ENCODE data around the gene POU2F2. TPM values are rescaled to one million over a fixed set of nuclear protein-coding genes. Genes with fewer than 3 reads are reported as not detected.

POU2F2 gene
- total RNA-seq, 4 donors from 2014 or later = 0.67 to 3.8 (median 1.0) TPM

GRCh38 chr19:42099336-42099925 lies 32.8 kb downstream of the POU2F2 start:
- TF ChIP-seq POLR2A (IDR thresholded peaks at IDR 0.05) = no peak
- TF ChIP-seq, protein P1, sequence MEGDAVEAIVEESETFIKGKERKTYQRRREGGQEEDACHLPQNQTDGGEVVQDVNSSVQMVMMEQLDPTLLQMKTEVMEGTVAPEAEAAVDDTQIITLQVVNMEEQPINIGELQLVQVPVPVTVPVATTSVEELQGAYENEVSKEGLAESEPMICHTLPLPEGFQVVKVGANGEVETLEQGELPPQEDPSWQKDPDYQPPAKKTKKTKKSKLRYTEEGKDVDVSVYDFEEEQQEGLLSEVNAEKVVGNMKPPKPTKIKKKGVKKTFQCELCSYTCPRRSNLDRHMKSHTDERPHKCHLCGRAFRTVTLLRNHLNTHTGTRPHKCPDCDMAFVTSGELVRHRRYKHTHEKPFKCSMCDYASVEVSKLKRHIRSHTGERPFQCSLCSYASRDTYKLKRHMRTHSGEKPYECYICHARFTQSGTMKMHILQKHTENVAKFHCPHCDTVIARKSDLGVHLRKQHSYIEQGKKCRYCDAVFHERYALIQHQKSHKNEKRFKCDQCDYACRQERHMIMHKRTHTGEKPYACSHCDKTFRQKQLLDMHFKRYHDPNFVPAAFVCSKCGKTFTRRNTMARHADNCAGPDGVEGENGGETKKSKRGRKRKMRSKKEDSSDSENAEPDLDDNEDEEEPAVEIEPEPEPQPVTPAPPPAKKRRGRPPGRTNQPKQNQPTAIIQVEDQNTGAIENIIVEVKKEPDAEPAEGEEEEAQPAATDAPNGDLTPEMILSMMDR (IDR thresholded peaks at IDR 0.05) = no peak
- WGBS, 2 donors = 71 to 79% methylated on average over 4 to 6 of the region's 6 CpGs
- H3K4me3 ChIP-seq (ENCODE audit: low read depth, poor library complexity, severe bottlenecking) = no peak overlapping the region
- intact Hi-C loops (cut with DNase I; ENCODE audit: low total_unique reads) = no loop called here
- DNase-seq (ENCODE audit: low spot score in 2 of 2) = no peak

DNA sequence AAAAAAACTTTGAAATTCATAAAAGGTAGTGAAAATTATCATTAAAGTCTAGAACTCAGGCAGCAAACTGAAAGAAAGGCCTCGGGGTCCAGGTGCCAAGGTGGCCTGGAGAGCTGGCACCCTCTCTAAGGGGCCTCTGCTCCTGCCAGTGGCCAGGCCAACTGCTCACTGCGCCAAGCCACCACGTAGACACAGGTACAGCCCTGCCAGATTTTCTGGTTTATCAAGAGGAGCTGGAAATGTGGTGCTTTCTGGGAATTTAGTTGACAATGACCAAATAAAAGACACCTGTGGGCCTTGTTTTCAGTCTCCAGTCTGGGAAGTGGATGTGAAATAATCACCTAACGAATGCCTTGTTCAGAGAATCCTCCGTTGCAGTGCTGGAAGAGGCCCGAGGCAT lies 33.5 kb downstream of the POU2F2 start:
- TF ChIP-seq, protein P1 (IDR thresholded peaks at IDR 0.05) = no peak
- no peak for TF ChIP-seq POLR2A (IDR thresholded peaks at IDR 0.05)
- 78 to 81% methylated on average over 6 of the region's 6 CpGs for WGBS, 2 donors
- no peak overlapping the region for H3K4me3 ChIP-seq (ENCODE audit: low read depth, poor library complexity, severe bottlenecking)
- no peak for DNase-seq (ENCODE audit: low spot score in 2 of 2)
- intact Hi-C loops (cut with DNase I; ENCODE audit: low total_unique reads) = no loop called here

DNA sequence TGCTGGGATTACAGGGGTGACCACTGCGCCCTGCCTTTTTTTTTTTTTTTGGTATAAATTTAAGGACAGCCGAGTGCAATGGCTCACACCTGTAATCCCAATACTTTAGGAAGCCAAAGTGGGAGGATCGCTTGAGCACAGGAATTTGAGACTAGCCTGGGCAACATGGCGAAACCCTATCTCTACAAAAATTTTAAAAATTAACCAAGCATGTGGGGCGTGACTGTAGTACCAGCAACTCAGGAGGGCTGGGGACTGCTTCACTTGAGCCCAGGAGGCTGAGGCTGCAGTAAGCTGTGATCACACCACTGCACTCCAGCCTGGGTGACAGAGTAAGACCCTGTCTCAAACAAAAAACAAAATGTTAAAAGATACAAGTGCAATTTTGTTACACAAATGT lies 34.8 kb downstream of the POU2F2 start:
- no peak for DNase-seq (ENCODE audit: low spot score in 2 of 2)
- WGBS, 2 donors = 79 to 86% methylated on average over 5 of the region's 5 CpGs
- TF ChIP-seq, protein P1 (IDR thresholded peaks at IDR 0.05) = no peak
- TF ChIP-seq POLR2A (IDR thresholded peaks at IDR 0.05) = no peak
- intact Hi-C loops (cut with DNase I; ENCODE audit: low total_unique reads) = no loop called here
- no peak overlapping the region for H3K4me3 ChIP-seq (ENCODE audit: low read depth, poor library complexity, severe bottlenecking)

- no peak for DNase-seq (ENCODE audit: low spot score in 2 of 2)
- 53 to 57% methylated on average over 15 of the region's 15 CpGs for WGBS, 2 donors
- intact Hi-C loops (cut with DNase I; ENCODE audit: low total_unique reads) = no loop called here
- no peak overlapping the region for H3K4me3 ChIP-seq (ENCODE audit: low read depth, poor library complexity, severe bottlenecking)
- TF ChIP-seq POLR2A (IDR thresholded peaks at IDR 0.05) = no peak
- TF ChIP-seq, protein P1 (IDR thresholded peaks at IDR 0.05) = no peak
These were observed 35.9 kb downstream of the POU2F2 start for GRCh38 chr19:42096255-42096837.

DNA sequence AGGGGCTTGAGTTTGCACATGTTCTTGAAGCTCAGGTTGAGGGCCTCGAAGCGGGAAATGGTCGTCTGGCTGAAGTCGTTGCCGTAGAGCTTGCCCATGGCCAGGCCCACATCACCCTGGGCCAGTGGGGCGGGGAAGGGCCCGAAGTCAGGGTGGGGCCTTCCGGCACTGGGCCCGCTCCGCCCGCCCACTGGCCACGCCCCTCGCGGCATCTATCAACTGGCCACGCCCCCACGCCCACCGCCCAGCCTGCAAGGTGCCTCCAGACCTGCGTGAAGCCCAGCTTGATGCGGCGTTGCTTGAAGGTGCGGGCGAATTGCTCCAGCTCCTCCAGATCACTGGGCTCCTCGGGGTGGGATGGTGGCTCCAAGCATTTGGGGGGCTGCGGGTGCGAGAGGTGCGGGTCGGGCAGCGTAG lies 36.4 kb downstream of the POU2F2 start:
- DNase-seq (ENCODE audit: low spot score in 2 of 2) = no peak
- TF ChIP-seq, protein P1 (IDR thresholded peaks at IDR 0.05) = no peak
- TF ChIP-seq POLR2A (IDR thresholded peaks at IDR 0.05) = no peak
- intact Hi-C loops (cut with DNase I; ENCODE audit: low total_unique reads) = no loop called here
- no peak overlapping the region for H3K4me3 ChIP-seq (ENCODE audit: low read depth, poor library complexity, severe bottlenecking)
- WGBS, 2 donors = 30 to 50% methylated on average over 17 to 28 of the region's 28 CpGs

Measured in lower leg skin (tissue), 4 donors.